K562 treated with DMSO at 1 percent for 12 hours (cell line): Measurements from ENCODE around the gene CD151. TPM values are rescaled to one million over a fixed set of nuclear protein-coding genes. Genes with fewer than 3 reads are reported as not detected.

Source experiments
- total RNA-seq: library from RNA; unstranded; fragments of 300-600 nt; gene quantifications from 2 replicates; pipeline ENCODE4 v1.2.3, GENCODE V29; 2022; ENCODE audit not compliant: insufficient read depth

CD151 gene
- total RNA-seq = 123 and 132 TPM in 2 replicates

GRCh38 chr11:832529-833113 is at the start of gene CD151:
TSS of gene CD151 (plus strand) at chr11:832952. CDS start at chr11:836070, 3,118 bp downstream.

DNA sequence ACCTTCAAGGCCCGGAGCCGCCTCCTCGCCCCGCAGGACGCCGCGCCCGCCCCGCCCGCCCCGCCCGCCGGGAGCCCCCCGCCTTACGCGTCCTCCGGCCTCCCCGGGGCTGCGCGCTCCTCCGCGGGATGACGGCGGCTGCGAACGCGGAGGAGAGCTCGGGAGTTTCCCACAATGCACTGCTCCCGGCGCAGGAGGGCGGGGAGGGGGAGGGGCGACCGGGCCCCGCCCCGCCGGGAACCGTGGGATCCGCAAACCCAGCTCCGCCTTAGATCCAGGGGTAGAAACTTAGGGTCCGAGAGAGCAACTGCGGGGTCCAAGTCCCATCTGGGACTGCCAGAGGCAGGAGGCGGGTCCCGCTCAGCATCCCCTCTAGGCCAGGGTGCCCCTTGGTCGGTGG is 42.8 kb upstream of the CD151 start, which contains the start of gene CEND1:
Gene CEND1, minus strand, starts transcription at position 148 of the 400 bp plus-strand sequence. CDS start 1,514 bp downstream, outside the sequence.

DNA sequence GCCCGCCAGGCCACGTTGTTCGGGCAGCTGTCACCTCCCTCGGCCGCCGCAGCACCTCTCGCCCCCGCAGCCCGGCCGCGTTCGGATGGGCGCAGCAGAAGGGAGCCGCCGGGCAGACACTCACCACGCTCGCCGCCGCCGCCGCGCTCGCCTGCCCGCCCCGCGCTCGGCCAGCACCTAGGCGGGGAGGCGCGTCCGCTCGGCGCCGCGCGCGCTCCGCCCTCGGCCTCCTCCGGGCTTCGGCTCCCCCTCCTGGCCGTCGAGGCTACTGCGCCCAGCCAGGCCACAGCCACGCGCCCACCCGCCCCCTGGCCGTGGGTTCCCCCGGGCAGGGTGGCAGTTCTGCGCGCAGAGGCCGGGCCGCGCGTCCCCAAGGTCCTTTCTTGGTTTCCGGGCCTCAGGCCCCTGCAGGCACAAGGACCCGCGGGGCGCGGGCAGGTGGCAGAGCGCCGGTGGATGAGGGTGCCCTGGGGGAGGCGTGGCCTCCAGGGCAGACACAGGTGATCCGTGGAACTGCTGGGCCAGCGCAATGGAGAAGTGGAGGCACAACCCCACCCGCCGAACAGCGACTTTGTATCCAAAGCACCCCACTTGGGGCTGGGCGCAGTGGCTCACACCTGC is 34.5 kb upstream of the CD151 start, which contains the start of gene SLC25A22:
Gene SLC25A22, minus strand, starts transcription at position 189 of the 621 bp plus-strand sequence. CDS start 3,275 bp downstream, outside the sequence.

DNA sequence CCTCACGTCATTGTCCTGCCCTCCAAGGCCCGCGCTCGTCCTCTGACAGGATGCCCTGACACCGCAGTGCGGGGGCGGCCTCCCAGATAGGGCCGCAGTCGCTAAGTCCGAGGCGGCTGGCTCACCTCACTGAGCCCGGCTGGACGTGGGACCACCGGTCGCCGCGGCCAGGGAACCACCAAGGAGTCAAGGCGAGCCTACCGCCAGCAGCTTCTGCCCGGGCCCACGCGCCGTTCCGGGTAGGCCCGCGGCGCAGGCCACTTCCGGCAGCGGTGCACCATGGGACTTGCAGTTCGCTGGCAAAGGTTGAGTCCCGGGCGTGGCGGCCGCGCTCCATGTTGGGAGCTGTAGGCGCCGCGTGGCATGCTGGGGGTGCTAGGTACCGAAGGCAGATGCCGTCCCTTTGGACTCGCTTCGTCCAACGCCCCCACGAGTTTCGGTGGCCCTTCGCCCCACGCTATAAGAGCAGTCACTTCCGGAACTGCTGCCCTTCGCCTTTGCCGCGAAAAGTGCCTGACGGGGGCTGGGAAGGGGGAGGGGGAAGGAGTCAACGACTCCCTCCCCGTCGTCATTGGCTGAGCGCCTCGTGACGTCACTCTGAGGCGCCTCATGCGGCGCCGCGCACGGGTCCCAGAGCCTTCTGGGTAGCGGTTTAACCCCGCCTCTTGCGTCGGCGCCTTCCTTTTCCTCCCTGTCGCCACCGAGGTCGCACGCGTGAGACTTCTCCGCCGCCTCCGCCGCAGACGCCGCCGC is 23.3 kb upstream of the CD151 start, which contains the start of gene RPLP2:
Gene RPLP2, plus strand, starts transcription at position 681 of the 753 bp plus-strand sequence. CDS start 268 bp downstream, outside the sequence.

DNA sequence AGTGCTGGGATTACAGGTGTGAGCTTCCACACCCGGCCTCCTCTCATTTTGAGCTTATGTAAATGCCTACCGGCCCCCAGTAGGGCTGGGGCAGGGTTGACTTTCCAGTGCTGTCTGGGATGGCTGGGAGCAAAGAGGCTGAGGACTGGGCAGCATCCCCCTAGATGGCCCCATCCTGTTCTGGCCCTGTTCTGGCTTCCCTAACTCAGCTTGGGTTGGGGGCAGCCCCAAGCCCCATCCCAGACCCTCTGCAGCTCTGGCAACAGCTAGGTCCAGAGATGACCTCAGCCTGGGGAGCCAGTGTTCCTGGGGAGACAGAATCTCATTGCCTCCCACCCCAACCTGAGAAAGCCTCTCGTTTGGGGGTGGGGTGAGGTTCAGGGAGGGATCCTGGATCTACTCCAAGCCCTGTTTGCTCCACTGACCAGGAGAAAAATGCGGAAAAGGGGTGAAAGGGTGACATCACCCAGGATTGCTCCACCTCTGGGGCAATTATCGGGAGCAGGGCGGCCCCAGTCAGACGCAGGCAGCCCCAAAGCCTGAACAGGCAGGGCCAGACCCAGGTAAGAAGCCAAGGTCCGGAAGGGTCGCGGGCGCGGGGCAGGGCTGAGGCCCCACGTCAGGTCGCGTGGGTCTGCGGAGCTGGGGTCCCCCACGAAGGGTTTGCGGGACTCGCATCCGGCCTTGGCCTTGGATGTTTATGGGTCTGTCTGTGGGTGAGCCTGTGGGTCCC is 14.2 kb upstream of the CD151 start, which contains the start of gene PNPLA2:
Gene PNPLA2, plus strand, starts transcription at position 519 of the 733 bp plus-strand sequence. CDS start 805 bp downstream, outside the sequence.

GRCh38 chr11:827897-828192 is 4.9 kb upstream of the CD151 start, which contains the start of gene CRACR2B:
TSS of gene CRACR2B (plus strand) at chr11:827919. CDS start at chr11:828608, 689 bp downstream.

GRCh38 chr11:842370-843002 is 9.7 kb downstream of the CD151 start, which contains the start of the genes POLR2L and TSPAN4:
TSS of gene POLR2L (minus strand) at chr11:842529. CDS start at chr11:842508, 21 bp downstream.
TSS of gene TSPAN4 (plus strand) at chr11:842852. CDS start at chr11:850305, 7,453 bp downstream.

Other genes with a start within 250 kb of the CD151 start
- gene IRF7, start 217.0 kb upstream of the CD151 start, total RNA-seq = 41.5 and 44.6 TPM in 2 replicates
- gene CDHR5, start 208.0 kb upstream of the CD151 start, total RNA-seq = not detected in 2 replicates
- gene SCT, start 205.8 kb upstream of the CD151 start, total RNA-seq = not detected in 2 replicates
- 0.88 and 1.6 TPM in 2 replicates for gene DRD4, start 195.7 kb upstream of the CD151 start, total RNA-seq
- gene DEAF1, start 137.7 kb upstream of the CD151 start, total RNA-seq = 51.5 and 67.2 TPM in 2 replicates
- gene TMEM80, start 137.1 kb upstream of the CD151 start, total RNA-seq = 19.1 and 32.6 TPM in 2 replicates
- 5.2 and 7.1 TPM in 2 replicates for gene EPS8L2, start 126.7 kb upstream of the CD151 start, total RNA-seq
- 543 and 606 TPM in 2 replicates for gene TALDO1, start 85.5 kb upstream of the CD151 start, total RNA-seq
- gene GATD1, start 55.5 kb upstream of the CD151 start, total RNA-seq = 27.5 and 66.9 TPM in 2 replicates
- 0.69 TPM in 1 of 2 replicates, not detected in the other for gene CEND1, start 42.9 kb upstream of the CD151 start, total RNA-seq
- 21.6 and 29.4 TPM in 2 replicates for gene SLC25A22, start 34.7 kb upstream of the CD151 start, total RNA-seq
- gene PIDD1, start 27.7 kb upstream of the CD151 start, total RNA-seq = 22.8 and 31.5 TPM in 2 replicates
- 1,821 and 2,673 TPM in 2 replicates for gene RPLP2, start 23.0 kb upstream of the CD151 start, total RNA-seq
- 139 and 145 TPM in 2 replicates for gene PNPLA2, start 14.0 kb upstream of the CD151 start, total RNA-seq
- 17.9 and 22.6 TPM in 2 replicates for gene CRACR2B, start 5.0 kb upstream of the CD151 start, total RNA-seq
- 48.6 and 66.2 TPM in 2 replicates for gene POLR2L, start 9.6 kb downstream of the CD151 start, total RNA-seq
- gene TSPAN4, start 9.9 kb downstream of the CD151 start, total RNA-seq = 12.7 and 17.3 TPM in 2 replicates
- gene CHID1, start 77.9 kb downstream of the CD151 start, total RNA-seq = 58.8 and 61.8 TPM in 2 replicates
- gene AP2A2, start 92.9 kb downstream of the CD151 start, total RNA-seq = 28.6 and 50.2 TPM in 2 replicates
- gene MUC6, start 203.8 kb downstream of the CD151 start, total RNA-seq = not detected in 2 replicates
- not detected in 2 replicates for gene MUC2, start 241.9 kb downstream of the CD151 start, total RNA-seq